ENCODE measurements around the gene ERAP2.
A peak's percentile ranks its signal among the peaks of the same experiment; 100 is the strongest.
"Not testable (repeated sequence)": the region's sequence is repeated elsewhere in the genome, so short reads cannot be mapped to it uniquely, and the experiment has no call there.

The ERAP2 gene, protein sequence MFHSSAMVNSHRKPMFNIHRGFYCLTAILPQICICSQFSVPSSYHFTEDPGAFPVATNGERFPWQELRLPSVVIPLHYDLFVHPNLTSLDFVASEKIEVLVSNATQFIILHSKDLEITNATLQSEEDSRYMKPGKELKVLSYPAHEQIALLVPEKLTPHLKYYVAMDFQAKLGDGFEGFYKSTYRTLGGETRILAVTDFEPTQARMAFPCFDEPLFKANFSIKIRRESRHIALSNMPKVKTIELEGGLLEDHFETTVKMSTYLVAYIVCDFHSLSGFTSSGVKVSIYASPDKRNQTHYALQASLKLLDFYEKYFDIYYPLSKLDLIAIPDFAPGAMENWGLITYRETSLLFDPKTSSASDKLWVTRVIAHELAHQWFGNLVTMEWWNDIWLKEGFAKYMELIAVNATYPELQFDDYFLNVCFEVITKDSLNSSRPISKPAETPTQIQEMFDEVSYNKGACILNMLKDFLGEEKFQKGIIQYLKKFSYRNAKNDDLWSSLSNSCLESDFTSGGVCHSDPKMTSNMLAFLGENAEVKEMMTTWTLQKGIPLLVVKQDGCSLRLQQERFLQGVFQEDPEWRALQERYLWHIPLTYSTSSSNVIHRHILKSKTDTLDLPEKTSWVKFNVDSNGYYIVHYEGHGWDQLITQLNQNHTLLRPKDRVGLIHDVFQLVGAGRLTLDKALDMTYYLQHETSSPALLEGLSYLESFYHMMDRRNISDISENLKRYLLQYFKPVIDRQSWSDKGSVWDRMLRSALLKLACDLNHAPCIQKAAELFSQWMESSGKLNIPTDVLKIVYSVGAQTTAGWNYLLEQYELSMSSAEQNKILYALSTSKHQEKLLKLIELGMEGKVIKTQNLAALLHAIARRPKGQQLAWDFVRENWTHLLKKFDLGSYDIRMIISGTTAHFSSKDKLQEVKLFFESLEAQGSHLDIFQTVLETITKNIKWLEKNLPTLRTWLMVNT

GRCh38 chr5:96876292-96876850 is at the start of gene ERAP2:
ERAP2 (plus strand) TSS chr5:96876500; CDS start chr5:96879686, 3,186 bp downstream.
- peak; percentile 50 for DNase-seq (ENCODE audit: low spot score)

DNA sequence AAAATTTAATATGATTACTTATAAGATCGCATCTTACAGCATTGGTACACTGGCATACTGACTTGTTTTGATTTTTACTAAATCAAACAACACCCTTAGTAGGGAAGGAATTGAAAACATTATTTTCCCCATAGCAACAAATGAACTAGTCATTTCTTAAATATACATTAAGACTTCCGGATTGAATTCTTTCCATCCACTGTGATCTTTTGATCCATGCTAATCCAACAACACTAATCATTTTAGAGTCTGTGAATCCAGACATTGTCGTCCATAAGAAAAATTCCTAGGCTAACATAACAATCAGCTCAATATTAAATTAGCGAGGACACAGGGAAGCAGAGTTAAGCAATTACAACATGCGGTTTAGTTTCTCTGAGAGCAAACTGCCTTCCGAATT is 47.0 kb upstream of the ERAP2 start:
- DNase-seq (ENCODE audit: low spot score) = no peak

DNA sequence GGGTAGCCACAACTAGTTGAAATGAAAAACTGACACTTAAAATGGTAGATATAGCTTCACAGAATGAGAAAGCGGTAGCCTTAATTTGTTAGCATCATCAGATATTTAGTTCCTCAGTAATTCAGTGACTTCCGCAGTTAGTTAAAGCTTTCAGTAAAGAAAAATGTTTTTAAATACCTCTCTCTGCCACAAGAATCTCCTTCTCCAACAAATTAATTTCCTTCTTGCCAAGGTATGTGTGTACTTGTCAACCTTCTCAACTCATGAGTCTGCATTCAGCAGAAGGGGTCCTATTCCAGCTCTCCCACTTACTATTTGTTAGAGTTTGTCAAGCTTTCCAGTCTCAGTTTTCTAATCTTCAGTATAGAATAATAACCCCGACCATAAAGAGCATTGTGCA is 42.3 kb upstream of the ERAP2 start:
- DNase-seq (ENCODE audit: low spot score) = no peak

- DNase-seq (ENCODE audit: low spot score) = no peak
Measured at GRCh38 chr5:96835791-96836191, 40.5 kb upstream of the ERAP2 start.

GRCh38 chr5:96836817-96837216 is 39.5 kb upstream of the ERAP2 start:
- DNase-seq (ENCODE audit: low spot score) = no peak

DNA sequence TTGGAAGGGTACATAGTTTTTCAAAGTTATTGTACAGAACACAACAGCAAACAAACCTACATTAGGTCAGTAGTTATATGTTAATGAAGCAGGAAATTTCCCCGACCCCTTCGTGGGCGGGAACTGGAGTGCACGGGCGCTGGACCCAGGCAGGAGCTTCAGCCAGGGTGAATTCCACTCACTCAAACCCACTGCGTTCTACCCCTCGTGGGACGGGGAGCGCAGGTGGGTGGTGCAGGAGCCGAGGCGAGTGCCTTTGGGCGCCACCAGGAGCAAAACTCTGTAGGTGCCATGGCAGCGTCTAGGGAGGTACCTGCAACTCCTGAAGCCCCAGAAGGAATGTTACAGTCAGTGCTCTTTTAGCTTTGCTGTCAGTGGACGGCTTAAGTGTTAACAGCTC is 39.0 kb upstream of the ERAP2 start:
- no peak for DNase-seq (ENCODE audit: low spot score)

DNA sequence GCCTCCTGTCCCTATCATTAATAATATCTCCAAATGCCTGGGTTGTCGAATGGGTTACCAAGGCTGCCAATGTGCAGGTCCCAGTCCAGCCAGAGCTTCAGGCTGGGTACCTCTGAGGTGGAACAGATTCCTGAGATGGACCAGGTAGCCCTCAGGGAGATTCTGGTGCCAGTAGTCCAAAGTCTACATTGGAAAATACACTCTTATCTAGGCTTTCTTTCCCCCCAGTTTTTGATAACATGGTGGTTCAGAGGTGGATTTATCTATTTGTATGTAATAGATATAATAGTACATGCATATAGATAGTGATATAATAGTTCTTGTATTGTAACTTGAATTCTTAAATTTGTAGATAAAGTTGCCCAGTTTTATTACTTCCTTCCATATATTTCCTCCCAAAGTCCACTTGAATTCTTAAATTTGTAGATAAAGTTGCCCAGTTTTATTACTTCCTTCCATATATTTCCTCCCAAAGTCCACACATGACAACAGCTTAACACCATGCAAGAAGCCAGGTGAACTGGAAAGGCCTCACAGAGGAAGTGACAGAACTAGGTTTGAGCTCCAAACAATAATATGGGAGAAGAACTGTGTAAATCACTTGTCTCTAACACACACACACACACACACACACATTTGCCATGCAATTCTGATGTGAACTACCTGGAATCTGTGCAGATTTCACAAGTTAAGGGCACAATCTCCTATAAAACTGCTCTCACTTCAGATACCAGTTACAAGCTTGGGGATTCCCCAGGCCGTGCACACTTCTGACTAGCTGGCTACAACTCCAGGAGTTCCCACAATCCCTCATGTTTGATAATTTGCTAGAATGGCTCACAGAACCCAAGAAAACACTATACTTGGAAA is 37.9 kb upstream of the ERAP2 start:
- no peak for DNase-seq (ENCODE audit: low spot score)

GRCh38 chr5:96839071-96839592 is 37.2 kb upstream of the ERAP2 start:
- DNase-seq (ENCODE audit: low spot score) = no peak

DNA sequence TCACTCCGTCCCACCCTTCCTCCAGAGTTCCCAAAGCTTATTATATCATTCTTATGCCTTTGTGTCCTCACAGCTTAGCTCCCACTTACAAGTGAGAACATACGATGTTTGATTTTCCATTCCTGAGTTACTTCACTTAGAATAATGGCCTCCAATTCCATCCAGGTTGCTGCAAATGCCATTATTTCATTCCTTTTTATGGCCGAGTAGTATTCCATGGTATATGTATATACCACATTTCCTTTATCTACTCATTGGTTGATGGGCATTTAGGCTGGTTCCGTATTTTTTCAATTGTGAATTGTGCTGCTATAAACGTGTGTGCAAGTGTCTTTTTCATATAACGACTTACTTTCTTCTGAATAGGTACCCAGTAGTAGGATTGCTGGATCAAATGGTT is 34.4 kb upstream of the ERAP2 start:
- DNase-seq (ENCODE audit: low spot score) = not testable (repeated sequence)

DNA sequence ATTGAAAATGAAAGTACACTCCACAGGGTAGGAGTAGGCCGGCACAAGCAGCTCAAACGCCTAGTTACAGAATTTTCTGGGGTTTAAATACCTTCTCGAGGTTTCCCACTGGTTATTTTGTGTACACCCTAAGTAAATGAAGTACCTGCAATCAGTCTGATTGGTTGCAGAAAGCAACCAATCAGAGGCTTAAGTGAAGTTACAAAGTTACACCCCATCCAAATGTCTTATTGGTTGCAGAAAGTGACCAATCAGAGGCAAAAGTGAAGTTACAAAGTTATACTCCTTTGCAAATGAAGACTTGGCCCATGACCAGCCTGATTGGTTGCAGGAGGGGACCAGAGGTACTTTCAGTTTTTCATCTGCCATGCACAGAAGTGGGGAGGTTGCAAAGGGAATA is 33.2 kb upstream of the ERAP2 start:
- no peak for DNase-seq (ENCODE audit: low spot score)

DNA sequence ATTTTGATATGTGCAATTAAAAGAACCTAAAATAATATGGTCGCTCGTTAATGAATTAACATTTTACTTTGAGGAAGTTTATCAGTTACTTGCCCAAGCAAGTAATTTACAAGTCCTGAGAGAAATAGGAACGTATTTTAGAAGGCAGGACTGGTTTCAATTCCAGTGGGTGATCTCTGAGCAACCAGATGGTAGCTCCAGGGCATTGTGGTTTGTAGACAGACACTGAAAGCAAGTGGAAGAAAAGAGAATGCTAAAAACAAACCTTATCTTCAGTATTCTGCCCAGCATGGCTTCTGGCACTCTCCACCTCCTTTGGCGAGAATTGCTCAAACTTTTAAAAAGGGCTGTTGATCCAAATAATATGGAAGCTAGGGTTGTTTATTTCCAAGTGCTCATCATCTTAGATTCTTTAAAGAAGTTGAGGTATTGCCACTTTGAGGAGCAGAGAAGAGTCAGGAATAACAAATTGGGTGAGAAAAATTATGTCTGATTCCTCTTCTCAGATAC is 31.8 kb upstream of the ERAP2 start:
- no peak for DNase-seq (ENCODE audit: low spot score)

GRCh38 chr5:96851312-96852062 is 24.8 kb upstream of the ERAP2 start:
- no peak for DNase-seq (ENCODE audit: low spot score)

DNA sequence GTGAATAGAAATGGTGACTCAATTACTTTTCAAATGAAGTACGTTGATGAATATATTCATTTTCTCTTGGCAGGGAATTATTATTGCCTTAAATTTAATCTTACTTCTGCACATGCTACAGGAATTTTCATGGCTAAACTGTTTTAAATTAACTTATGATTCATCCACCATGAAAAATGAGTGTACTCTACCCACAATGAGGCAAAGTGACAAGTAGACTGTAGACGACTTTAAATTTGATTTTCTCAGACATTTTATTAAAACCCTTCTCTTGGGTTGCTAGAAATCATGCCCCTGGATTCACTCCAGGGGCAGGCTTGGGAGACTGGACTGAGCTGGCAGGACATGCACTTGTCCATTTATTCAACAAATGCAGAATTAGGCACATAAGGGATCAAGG is 23.5 kb upstream of the ERAP2 start:
- no peak for DNase-seq (ENCODE audit: low spot score)

DNA sequence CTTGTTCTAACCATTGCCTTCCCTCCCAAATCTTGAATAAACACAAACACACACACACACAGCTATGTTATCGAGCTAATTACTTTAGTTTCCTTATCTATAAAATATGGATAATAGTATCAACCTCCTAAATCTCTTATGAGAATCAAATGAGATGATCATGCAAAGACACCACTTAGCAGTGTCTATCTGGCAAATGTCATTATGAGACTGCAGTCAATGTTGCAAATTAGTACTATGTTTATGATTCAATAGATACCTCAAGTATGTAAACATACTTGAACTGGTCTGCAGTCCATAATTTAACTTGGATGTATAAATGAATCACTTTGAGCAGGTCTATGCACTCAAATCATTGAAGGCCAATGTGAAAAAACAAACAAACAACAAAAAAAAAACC is 22.2 kb upstream of the ERAP2 start:
- DNase-seq (ENCODE audit: low spot score) = no peak

DNA sequence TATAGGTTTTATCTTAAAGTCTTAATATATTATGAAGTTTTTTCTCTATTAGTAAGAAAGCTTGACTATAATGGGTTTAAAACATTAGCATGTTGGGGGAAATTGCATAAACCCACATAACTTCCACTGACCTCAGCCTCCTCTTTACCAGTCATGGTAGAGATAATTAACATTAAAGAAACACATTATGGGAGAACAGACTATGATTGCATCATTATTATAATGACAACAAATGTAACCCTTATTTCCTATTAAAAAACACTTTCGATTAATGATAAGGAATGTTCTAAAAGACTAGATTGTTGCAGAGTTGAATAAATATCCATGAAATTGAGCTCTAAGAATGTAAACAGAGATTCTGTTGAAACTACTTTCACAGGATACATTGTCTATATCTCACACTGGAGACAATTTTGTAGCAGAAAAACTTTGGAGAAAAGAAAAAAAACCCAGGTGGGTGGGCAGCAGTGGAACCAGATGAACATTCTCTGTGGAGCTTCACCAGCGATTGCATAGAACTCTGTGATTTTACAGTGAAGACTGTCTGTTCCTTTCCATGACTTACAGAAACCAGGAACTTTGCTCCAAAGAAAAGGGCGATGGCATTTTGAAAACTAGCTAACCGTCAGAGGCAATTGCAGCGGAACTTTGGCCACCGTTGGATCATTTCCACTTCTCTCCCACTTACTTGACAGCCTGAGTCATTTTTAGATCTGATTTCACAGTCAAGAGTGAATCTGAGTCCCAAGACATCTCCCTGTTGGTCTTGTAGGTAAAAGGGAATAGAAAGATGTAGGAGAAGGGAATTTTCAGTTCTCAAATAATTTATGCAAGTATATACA is 21.0 kb upstream of the ERAP2 start:
- no peak for DNase-seq (ENCODE audit: low spot score)

DNA sequence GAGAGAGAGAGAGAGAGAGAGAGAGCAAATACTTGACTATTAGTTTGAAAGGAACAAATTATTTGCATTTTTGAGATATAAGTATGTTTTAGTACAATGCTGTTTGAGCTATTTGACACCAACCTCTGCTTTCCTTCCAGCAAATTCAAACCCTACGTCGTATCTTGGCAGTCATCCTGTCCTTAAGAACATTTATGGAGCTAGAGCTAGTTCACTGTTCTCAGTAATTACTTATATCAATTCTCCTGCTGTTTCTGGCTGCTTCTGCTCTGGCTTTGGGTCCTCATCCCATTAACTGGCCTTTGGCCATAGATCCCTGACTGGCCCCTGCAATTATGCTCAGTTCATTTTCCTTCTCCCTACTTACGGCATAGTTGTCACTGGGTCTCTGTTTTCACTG is 19.9 kb upstream of the ERAP2 start:
- no peak for DNase-seq (ENCODE audit: low spot score)

DNA sequence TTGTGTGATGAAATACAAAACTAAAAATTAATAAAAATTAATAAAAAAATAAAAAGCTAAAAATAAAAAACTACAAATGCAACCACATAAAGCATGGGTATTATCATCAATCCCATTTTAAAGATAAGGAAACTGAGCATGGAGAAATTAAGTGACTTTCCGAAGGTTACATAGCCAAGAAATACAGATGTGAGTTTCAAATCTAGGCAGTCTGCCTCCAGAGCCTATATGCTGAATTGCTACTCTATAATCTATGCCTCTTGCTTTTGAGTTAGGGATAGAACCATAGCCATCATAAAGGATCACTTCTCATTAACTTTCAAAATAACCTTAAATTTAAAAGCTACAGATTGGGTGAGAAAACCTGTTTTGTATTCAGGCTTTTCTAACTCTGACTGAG is 18.8 kb upstream of the ERAP2 start:
- DNase-seq (ENCODE audit: low spot score) = no peak

DNA sequence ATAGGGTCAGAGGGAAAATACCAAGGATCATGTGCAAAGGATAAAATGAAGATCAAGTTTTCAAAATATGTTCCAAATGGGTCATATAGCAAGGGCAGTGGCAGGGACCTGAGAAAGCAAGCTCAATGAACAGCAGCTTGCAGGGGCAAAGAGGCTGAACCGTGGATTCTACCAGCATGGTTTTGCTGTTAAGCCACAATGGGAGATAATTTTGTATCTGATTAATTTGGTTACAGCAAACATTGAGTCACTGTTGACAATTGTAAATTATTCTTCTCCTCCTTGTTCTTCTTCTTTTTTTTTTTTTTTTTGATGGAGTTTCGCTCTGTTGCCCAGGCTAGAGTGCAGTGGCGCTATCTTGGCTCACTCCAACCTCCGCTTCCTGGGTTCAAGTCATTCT is 18.4 kb upstream of the ERAP2 start:
- no peak for DNase-seq (ENCODE audit: low spot score)

GRCh38 chr5:96859375-96859774 is 16.9 kb upstream of the ERAP2 start:
- no peak for DNase-seq (ENCODE audit: low spot score)

DNA sequence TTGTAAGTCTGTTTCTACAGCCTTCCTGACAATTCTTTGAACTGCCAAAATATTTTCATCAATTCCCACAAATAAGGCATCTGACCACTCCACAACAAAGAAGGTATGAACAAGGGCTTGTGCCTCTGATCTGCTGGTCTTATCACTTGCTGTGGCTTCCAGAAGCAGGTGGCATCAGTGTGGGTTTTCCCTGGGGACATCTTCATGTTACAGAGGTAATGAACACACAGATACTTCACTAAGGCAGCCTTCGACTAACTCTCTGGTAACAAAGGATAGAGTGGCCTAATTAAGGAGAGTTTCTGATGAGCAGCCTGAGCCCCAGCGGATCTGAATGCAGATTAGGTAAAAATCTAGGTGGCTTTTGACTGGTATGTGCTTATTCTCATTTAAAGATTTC is 15.2 kb upstream of the ERAP2 start:
- no peak for DNase-seq (ENCODE audit: low spot score)
